Hepatocyte (in vitro differentiated cells): ENCODE data around the gene TIAM1. TPM values are rescaled to one million over a fixed set of nuclear protein-coding genes. Genes with fewer than 3 reads are reported as not detected.

Experiments used
- DNase-seq: peaks from one replicate; pipeline ENCODE4 v3.0.0-alpha.2; 2016; ENCODE audit warnings: low spot score
- H2AFZ ChIP-seq: fragments of 200-600 bp; sonication (generic); 2 replicates; pipeline ENCODE4 v1.6.0; 2016; ENCODE audit warnings: antibody characterized with exemption, mild to moderate bottlenecking
- H3K27ac ChIP-seq: fragments of 200-600 bp; sonication (generic); 2 replicates; pipeline ENCODE4 v1.5.1; 2016; ENCODE audit warnings: mild to moderate bottlenecking
- H3K27me3 ChIP-seq: fragments of 200-600 bp; sonication (generic); 2 replicates; pipeline ENCODE4 v1.6.1; 2016
- H3K36me3 ChIP-seq: fragments of 200-600 bp; sonication (generic); replicated peaks from 2 replicates; pipeline ENCODE4 v1.5.1; 2016; ENCODE audit warnings: low read depth; ENCODE audit not compliant: insufficient read depth
- H3K4me1 ChIP-seq: fragments of 200-600 bp; sonication (generic); 2 replicates; pipeline ENCODE4 v1.5.1; 2016; ENCODE audit warnings: mild to moderate bottlenecking, moderate library complexity; ENCODE audit not compliant: insufficient read depth
- H3K4me2 ChIP-seq: fragments of 200-600 bp; sonication (generic); 2 replicates; pipeline ENCODE4 v1.6.0; 2016
- H3K4me3 ChIP-seq: fragments of 200-600 bp; sonication (generic); 2 replicates; pipeline ENCODE4 v1.5.1; 2016; ENCODE audit warnings: mild to moderate bottlenecking
- H3K79me2 ChIP-seq: fragments of 200-600 bp; sonication (generic); 2 replicates; pipeline ENCODE4 v1.6.0; 2017; ENCODE audit warnings: mild to moderate bottlenecking
- H3K9me2 ChIP-seq: fragments of 200-600 bp; sonication (generic); replicated peaks from 2 replicates; pipeline ENCODE4 v1.6.0; 2017; ENCODE audit warnings: mild to moderate bottlenecking; ENCODE audit not compliant: insufficient read depth
- H3K9me3 ChIP-seq: fragments of 200-600 bp; sonication (generic); 2 replicates; pipeline ENCODE4 v1.5.1; 2016; ENCODE audit warnings: low read depth, mild to moderate bottlenecking
- H4K20me1 ChIP-seq: fragments of 200-600 bp; sonication (generic); 2 replicates; pipeline ENCODE4 v1.6.0; 2016; ENCODE audit warnings: mild to moderate bottlenecking; ENCODE audit not compliant: insufficient read depth, poor library complexity, severe bottlenecking
- CTCF ChIP-seq: fragments of 200-600 bp; sonication (generic); IDR thresholded peaks from 2 replicates; pipeline ENCODE4 v1.5.1; 2016; ENCODE audit warnings: antibody characterized with exemption, mild to moderate bottlenecking; ENCODE audit not compliant: poor library complexity
- EZH2 ChIP-seq: fragments of 200-600 bp; sonication (generic); IDR thresholded peaks from 2 replicates; pipeline ENCODE4 v1.6.1; 2016; ENCODE audit warnings: antibody characterized with exemption, mild to moderate bottlenecking, borderline replicate concordance
- EZH2phosphoT487 ChIP-seq: fragments of 200-600 bp; sonication (generic); IDR thresholded peaks from one replicate; pipeline ENCODE4 v1.6.1; 2018; ENCODE audit warnings: antibody characterized with exemption, mild to moderate bottlenecking, low read depth, moderate library complexity; ENCODE audit not compliant: unreplicated experiment, severe bottlenecking
- WGBS: methylation state at CpG from one replicate; pipeline ENCODE4 v1.1.6; 2016; ENCODE audit warnings: low lambda C conversion rate; ENCODE audit errors: missing lambda C conversion rate; 5-methylcytosine and 5-hydroxymethylcytosine counted together
- polyA plus RNA-seq: library from polyadenylated mRNA; unstranded; fragments of >200 nt; fragmentation: Nextera tagmentation; extraction: Ambion mirVana; gene quantifications from 2 replicates; pipeline ENCODE4 v1.2.1, GENCODE V29; 2016
- total RNA-seq: library from RNA; depleted of rRNA; stranded (reverse); fragments of >200 nt; gene quantifications from 2 replicates; pipeline ENCODE4 v1.2.3, GENCODE V29; 2014

The TIAM1 gene
- total and polyA plus RNA-seq, 2 experiments from 2014 or later, result 8.8 TPM

GRCh38 chr21:31140025-31140424 lies 204.0 kb downstream of the TIAM1 start:
- no peaks in the 10 kb centered on the region for H3K79me2 ChIP-seq
- H3K27me3 ChIP-seq, result no peaks in the 10 kb centered on the region
- no peaks in the 10 kb centered on the region for H3K9me2 ChIP-seq
- no peak overlapping the region for H3K4me3 ChIP-seq
- H4K20me1 ChIP-seq, result no peaks in the 10 kb centered on the region
- no peak for DNase-seq
- TF ChIP-seq CTCF, result no peak
- TF ChIP-seq EZH2phosphoT487, result no peak
- H3K4me1 ChIP-seq, result peaks cover 2% of the 10 kb centered on the region
- WGBS, result 78% methylated on average over 1 of the region's 1 CpG
- H3K36me3 ChIP-seq, result no peaks in the 10 kb centered on the region
- no peak overlapping the region for H3K4me2 ChIP-seq
- no peak overlapping the region for H3K27ac ChIP-seq
- H3K9me3 ChIP-seq, result no peaks in the 10 kb centered on the region
- H2AFZ ChIP-seq, result no peak overlapping the region

- TF ChIP-seq EZH2phosphoT487 (no peak), EZH2 (no peak), CTCF (no peak)
- DNase-seq, result no peak
- Histone ChIP-seq H3K9me2 (no peaks in the 10 kb centered on the region), H3K79me2 (no peaks in the 10 kb centered on the region), H3K4me3 (no peak overlapping the region), H3K4me1 (no peaks in the 10 kb centered on the region), H3K27me3 (no peaks in the 10 kb centered on the region), H3K4me2 (no peak overlapping the region), H3K9me3 (no peaks in the 10 kb centered on the region), H3K27ac (no peak overlapping the region), H4K20me1 (no peaks in the 10 kb centered on the region), H2AFZ (no peak overlapping the region), H3K36me3 (no peaks in the 10 kb centered on the region)
- WGBS, result 84% methylated on average over 1 of the region's 1 CpG
Observed at GRCh38 chr21:31137960-31138359, 206.1 kb downstream of the TIAM1 start.

DNA sequence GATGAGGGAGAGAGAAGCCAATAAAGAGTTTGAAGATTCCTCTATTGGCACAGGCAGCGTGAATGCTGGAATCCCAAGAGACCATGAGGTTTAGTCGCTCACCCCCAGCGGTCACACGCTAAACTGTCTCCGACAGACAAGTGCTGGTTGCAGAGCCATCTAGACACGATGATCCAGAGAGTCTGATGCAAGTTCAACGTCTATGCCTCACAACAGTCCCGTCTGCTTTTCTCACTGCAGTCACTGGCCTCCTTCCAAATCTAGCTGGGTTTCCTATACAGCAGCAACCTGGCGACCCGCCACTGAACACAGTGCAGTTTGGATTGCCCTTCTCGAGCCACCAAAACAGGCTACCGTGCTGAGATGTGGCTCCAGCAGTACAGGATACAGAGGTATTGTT lies 207.2 kb downstream of the TIAM1 start:
- Histone ChIP-seq H3K4me2 (no peak overlapping the region), H3K27ac (no peak overlapping the region), H3K4me3 (no peak overlapping the region), H3K79me2 (no peaks in the 10 kb centered on the region), H2AFZ (no peak overlapping the region), H3K4me1 (no peaks in the 10 kb centered on the region), H3K27me3 (no peaks in the 10 kb centered on the region), H3K9me2 (no peaks in the 10 kb centered on the region), H4K20me1 (no peaks in the 10 kb centered on the region), H3K9me3 (no peaks in the 10 kb centered on the region), H3K36me3 (no peaks in the 10 kb centered on the region)
- TF ChIP-seq EZH2phosphoT487 (no peak), EZH2 (no peak), CTCF (no peak)
- peak; percentile 30 for DNase-seq
- 86% methylated on average over 12 of the region's 12 CpGs for WGBS
